Measurements from ENCODE around the gene SUSD4.

Gene SUSD4

GRCh38 chr1:223198628-223198965, 165.4 kb downstream of the SUSD4 start:
- H2AFZ ChIP-seq (ENCODE audit: low read length) = no peak overlapping the region
- no peak overlapping the region for H3K9ac ChIP-seq (ENCODE audit: low read depth, low read length, poor library complexity)
- H4K91ac ChIP-seq (ENCODE audit: low read depth, low read length, poor library complexity) = no peak overlapping the region
- H2BK5ac ChIP-seq (ENCODE audit: low read length) = no peak overlapping the region
- no peak overlapping the region for H3K4ac ChIP-seq (ENCODE audit: low read length)
- no peak overlapping the region for H3K14ac ChIP-seq (ENCODE audit: low read length)
- no peaks in the 10 kb centered on the region for H3K79me1 ChIP-seq (ENCODE audit: low read depth, low read length)
- H2BK15ac ChIP-seq (ENCODE audit: low read length) = no peak overlapping the region
- no peaks in the 10 kb centered on the region for H3K36me3 ChIP-seq (replicated peaks in 1 of 2; ENCODE audit: control insufficient read depth in 2 of 2, insufficient read depth in 2 of 2, low read length in 2 of 2)
- no CpG with 5 or more reads among the region's 3 CpGs for WGBS, 2 donors (ENCODE audit: extremely low coverage in 2 of 2, insufficient read length in 2 of 2, insufficient replicate concordance in 1 of 2)
- no peak overlapping the region for H3K27ac ChIP-seq (replicated peaks; ENCODE audit: low read length)
- H3K4me2 ChIP-seq (ENCODE audit: insufficient read depth, low read length, poor library complexity, severe bottlenecking) = no peak overlapping the region
- H3K9me3 ChIP-seq (replicated peaks in 1 of 2; ENCODE audit: control insufficient read depth in 2 of 2, insufficient read depth in 1 of 2, low read depth in 1 of 2, low read length in 2 of 2) = no peaks in the 10 kb centered on the region
- H2AK5ac ChIP-seq (ENCODE audit: low read depth, low read length) = no peak overlapping the region
- no peak overlapping the region for H2BK12ac ChIP-seq (ENCODE audit: low read length)
- no peaks in the 10 kb centered on the region for H3K27me3 ChIP-seq (ENCODE audit: control insufficient read depth in 3 of 3, insufficient read depth in 3 of 3, low read depth in 1 of 3, low read length in 3 of 3)
- no peak overlapping the region for H3K23ac ChIP-seq (ENCODE audit: low read depth, low read length, poor library complexity)
- no peak overlapping the region for H2BK120ac ChIP-seq (ENCODE audit: low read depth, low read length)
- peaks cover 0 to 2% of the 10 kb centered on the region in 2 donors for H3K4me1 ChIP-seq (ENCODE audit: control insufficient read depth in 2 of 2, insufficient read depth in 1 of 2, low read depth in 1 of 2, low read length in 2 of 2)
- no peak overlapping the region for H3K4me3 ChIP-seq (ENCODE audit: low read length in 2 of 2)
- no peak overlapping the region for H3K18ac ChIP-seq (ENCODE audit: low read length)
- no peak overlapping the region for H4K8ac ChIP-seq (ENCODE audit: low read depth, low read length)
- no peak for DNase-seq (ENCODE audit: low spot score)

- Histone ChIP-seq H3K23ac (ENCODE audit: low read depth, low read length, poor library complexity) (no peak overlapping the region), H3K9me3 (replicated peaks in 1 of 2; ENCODE audit: control insufficient read depth in 2 of 2, insufficient read depth in 1 of 2, low read depth in 1 of 2, low read length in 2 of 2) (no peaks in the 10 kb centered on the region), H3K4me2 (ENCODE audit: insufficient read depth, low read length, poor library complexity, severe bottlenecking) (no peak overlapping the region), H3K14ac (ENCODE audit: low read length) (no peak overlapping the region), H3K27ac (replicated peaks; ENCODE audit: low read length) (no peak overlapping the region), H3K4me3 (ENCODE audit: low read length in 2 of 2) (no peak overlapping the region), H2BK120ac (ENCODE audit: low read depth, low read length) (no peak overlapping the region), H2BK15ac (ENCODE audit: low read length) (no peak overlapping the region), H3K79me1 (ENCODE audit: low read depth, low read length) (no peaks in the 10 kb centered on the region), H2AFZ (ENCODE audit: low read length) (no peak overlapping the region), H4K8ac (ENCODE audit: low read depth, low read length) (no peak overlapping the region), H3K9ac (ENCODE audit: low read depth, low read length, poor library complexity) (no peak overlapping the region), H3K27me3 (ENCODE audit: control insufficient read depth in 3 of 3, insufficient read depth in 3 of 3, low read depth in 1 of 3, low read length in 3 of 3) (no peaks in the 10 kb centered on the region), H4K91ac (ENCODE audit: low read depth, low read length, poor library complexity) (no peak overlapping the region), H3K36me3 (replicated peaks in 1 of 2; ENCODE audit: control insufficient read depth in 2 of 2, insufficient read depth in 2 of 2, low read length in 2 of 2) (no peaks in the 10 kb centered on the region), H3K18ac (ENCODE audit: low read length) (no peak overlapping the region), H2BK12ac (ENCODE audit: low read length) (no peak overlapping the region), H2AK5ac (ENCODE audit: low read depth, low read length) (no peak overlapping the region), H2BK5ac (ENCODE audit: low read length) (no peak overlapping the region), H3K4me1 (ENCODE audit: control insufficient read depth in 2 of 2, insufficient read depth in 1 of 2, low read depth in 1 of 2, low read length in 2 of 2) (peaks cover 0 to 1% of the 10 kb centered on the region in 2 donors), H3K4ac (ENCODE audit: low read length) (no peak overlapping the region)
- no peak for DNase-seq (ENCODE audit: low spot score)
- WGBS, 2 donors (ENCODE audit: extremely low coverage in 2 of 2, insufficient read length in 2 of 2, insufficient replicate concordance in 1 of 2) = no CpG with 5 or more reads among the region's 4 CpGs
Observed at GRCh38 chr1:223197923-223198627, 165.9 kb downstream of the SUSD4 start.

GRCh38 chr1:223189903-223190724, 173.9 kb downstream of the SUSD4 start:
- no peak overlapping the region for H3K9ac ChIP-seq (ENCODE audit: low read depth, low read length, poor library complexity)
- no peaks in the 10 kb centered on the region for H3K79me1 ChIP-seq (ENCODE audit: low read depth, low read length)
- H2AFZ ChIP-seq (ENCODE audit: low read length) = no peak overlapping the region
- H2AK5ac ChIP-seq (ENCODE audit: low read depth, low read length) = peak overlapping the region; percentile 94
- H3K18ac ChIP-seq (ENCODE audit: low read length) = peak overlapping the region; percentile 28
- H3K27ac ChIP-seq (replicated peaks; ENCODE audit: low read length) = no peak overlapping the region
- H2BK15ac ChIP-seq (ENCODE audit: low read length) = peak overlapping the region; percentile 89
- no peaks in the 10 kb centered on the region for H3K27me3 ChIP-seq (ENCODE audit: control insufficient read depth in 3 of 3, insufficient read depth in 3 of 3, low read depth in 1 of 3, low read length in 3 of 3)
- no peaks in the 10 kb centered on the region for H3K36me3 ChIP-seq (replicated peaks in 1 of 2; ENCODE audit: control insufficient read depth in 2 of 2, insufficient read depth in 2 of 2, low read length in 2 of 2)
- H3K14ac ChIP-seq (ENCODE audit: low read length) = peak overlapping the region; percentile 31
- no peak overlapping the region for H3K23ac ChIP-seq (ENCODE audit: low read depth, low read length, poor library complexity)
- no peak overlapping the region for H2BK120ac ChIP-seq (ENCODE audit: low read depth, low read length)
- H3K9me3 ChIP-seq (replicated peaks in 1 of 2; ENCODE audit: control insufficient read depth in 2 of 2, insufficient read depth in 1 of 2, low read depth in 1 of 2, low read length in 2 of 2) = no peaks in the 10 kb centered on the region
- DNase-seq (ENCODE audit: low spot score) = no peak
- H3K4me3 ChIP-seq (ENCODE audit: low read length in 2 of 2) = no peak overlapping the region
- H3K4me1 ChIP-seq (ENCODE audit: control insufficient read depth in 2 of 2, insufficient read depth in 1 of 2, low read depth in 1 of 2, low read length in 2 of 2) = no peaks in the 10 kb centered on the region
- H4K8ac ChIP-seq (ENCODE audit: low read depth, low read length) = no peak overlapping the region
- H2BK12ac ChIP-seq (ENCODE audit: low read length) = no peak overlapping the region
- no peak overlapping the region for H2BK5ac ChIP-seq (ENCODE audit: low read length)
- H3K4me2 ChIP-seq (ENCODE audit: insufficient read depth, low read length, poor library complexity, severe bottlenecking) = no peak overlapping the region
- WGBS, 2 donors (ENCODE audit: extremely low coverage in 2 of 2, insufficient read length in 2 of 2, insufficient replicate concordance in 1 of 2) = no CpG with 5 or more reads among the region's 10 CpGs
- H3K4ac ChIP-seq (ENCODE audit: low read length) = no peak overlapping the region
- H4K91ac ChIP-seq (ENCODE audit: low read depth, low read length, poor library complexity) = no peak overlapping the region

- Histone ChIP-seq H3K23ac (ENCODE audit: low read depth, low read length, poor library complexity) (peak overlapping the region; percentile 55), H3K4ac (ENCODE audit: low read length) (no peak overlapping the region), H4K8ac (ENCODE audit: low read depth, low read length) (no peak overlapping the region), H3K4me3 (ENCODE audit: low read length in 2 of 2) (no peak overlapping the region), H2AFZ (ENCODE audit: low read length) (no peak overlapping the region), H3K36me3 (replicated peaks in 1 of 2; ENCODE audit: control insufficient read depth in 2 of 2, insufficient read depth in 2 of 2, low read length in 2 of 2) (no peaks in the 10 kb centered on the region), H2BK120ac (ENCODE audit: low read depth, low read length) (no peak overlapping the region), H2BK15ac (ENCODE audit: low read length) (no peak overlapping the region), H3K18ac (ENCODE audit: low read length) (no peak overlapping the region), H3K14ac (ENCODE audit: low read length) (no peak overlapping the region), H4K91ac (ENCODE audit: low read depth, low read length, poor library complexity) (no peak overlapping the region), H3K9me3 (replicated peaks in 1 of 2; ENCODE audit: control insufficient read depth in 2 of 2, insufficient read depth in 1 of 2, low read depth in 1 of 2, low read length in 2 of 2) (no peaks in the 10 kb centered on the region), H2BK12ac (ENCODE audit: low read length) (no peak overlapping the region), H3K27ac (replicated peaks; ENCODE audit: low read length) (no peak overlapping the region), H2BK5ac (ENCODE audit: low read length) (no peak overlapping the region), H3K9ac (ENCODE audit: low read depth, low read length, poor library complexity) (peak overlapping the region; percentile 44), H3K4me2 (ENCODE audit: insufficient read depth, low read length, poor library complexity, severe bottlenecking) (no peak overlapping the region), H2AK5ac (ENCODE audit: low read depth, low read length) (peak overlapping the region; percentile 94), H3K79me1 (ENCODE audit: low read depth, low read length) (no peaks in the 10 kb centered on the region), H3K27me3 (ENCODE audit: control insufficient read depth in 3 of 3, insufficient read depth in 3 of 3, low read depth in 1 of 3, low read length in 3 of 3) (no peaks in the 10 kb centered on the region), H3K4me1 (ENCODE audit: control insufficient read depth in 2 of 2, insufficient read depth in 1 of 2, low read depth in 1 of 2, low read length in 2 of 2) (no peaks in the 10 kb centered on the region)
- no peak for DNase-seq (ENCODE audit: low spot score)
- WGBS, 2 donors (ENCODE audit: extremely low coverage in 2 of 2, insufficient read length in 2 of 2, insufficient replicate concordance in 1 of 2) = no CpG with 5 or more reads among the region's 4 CpGs
Observed at GRCh38 chr1:223189525-223189902, 174.5 kb downstream of the SUSD4 start.

All from neuronal stem cell (in vitro differentiated cells).